Heart right ventricle (tissue), 16 donors: Measurements from ENCODE around the gene SLC4A7. TPM values are rescaled to one million over a fixed set of nuclear protein-coding genes. Genes with fewer than 3 reads are reported as not detected.

Experiments
- ATAC-seq, 8 donors: fragments of 200-7000 bp; cut with Tn5 transposase; one replicate each; pipeline ENCODE4 v1.9.1; 2020; ENCODE audit warnings: mild to moderate bottlenecking in 8 of 8, moderate library complexity in 8 of 8, moderate number of reproducible peaks in 1 of 8
- DNase-seq, 2 donors: peaks; one replicate each; pipeline ENCODE4 v3.0.0-alpha.2; 2020
- H3K27ac ChIP-seq, 10 donors: fragments of 200-600 bp; sonication (generic) in 2 of 10; one replicate each; pipeline versions ENCODE4 v1.5.0 to v1.8.0; 2020 to 2022; ENCODE audit warnings: mild to moderate bottlenecking in 3 of 10
- H3K27me3 ChIP-seq, 7 donors: fragments of 200-600 bp; one replicate each; pipeline ENCODE4 v1.8.0; 2021 to 2022; ENCODE audit warnings: mild to moderate bottlenecking in 2 of 7
- H3K36me3 ChIP-seq, 9 donors: fragments of 200-600 bp; sonication (generic) in 1 of 9; one replicate each; pipeline versions ENCODE4 v1.5.0 to v1.8.0; 2020 to 2022; ENCODE audit warnings: mild to moderate bottlenecking in 2 of 9
- H3K4me1 ChIP-seq, 9 donors: fragments of 200-600 bp; sonication (generic) in 1 of 9; one replicate each; pipeline versions ENCODE4 v1.5.0 to v1.8.0; 2020 to 2022; ENCODE audit warnings: mild to moderate bottlenecking in 4 of 9
- H3K4me3 ChIP-seq, 10 donors: fragments of 200-600 bp; sonication (generic) in 2 of 10; one replicate each; pipeline versions ENCODE4 v1.5.0 to v1.8.0; 2020 to 2022; ENCODE audit warnings: mild to moderate bottlenecking in 7 of 10, moderate library complexity in 2 of 10
- H3K9me3 ChIP-seq, 11 donors: fragments of 200-600 bp in 10 of 11; sonication (generic) in 2 of 11; one replicate each; pipeline versions ENCODE4 v1.5.0 to v1.8.0; 2013 to 2022; ENCODE audit warnings: mild to moderate bottlenecking in 2 of 11, control low read depth in 1 of 11, moderate library complexity in 1 of 11
- CTCF ChIP-seq, 9 donors: fragments of 200-600 bp; sonication (generic) in 2 of 9; IDR thresholded peaks; one replicate each; pipeline versions ENCODE4 v1.5.0 to v1.8.0; 2021 to 2022; ENCODE audit warnings: antibody characterized with exemption in 9 of 9, mild to moderate bottlenecking in 5 of 9, moderate library complexity in 1 of 9
- whole genome bisulfite sequencing, 2 donors: extraction: QIAGEN DNeasy Blood & Tissue Kit; methylation state at CpG; one replicate each; pipeline ENCODE4 v1.1.7; 2013; ENCODE audit warnings: inconsistent platforms in 1 of 2; 5-methylcytosine and 5-hydroxymethylcytosine counted together
- intact Hi-C, 10 donors: fragments of 100-400 bp; cut with DNase I; formaldehyde crosslinking; loops; one replicate each; pipeline versions ENCODE4 v1.11.1 to v1.14.2; 2022
- polyA plus RNA-seq, 2 donors: library from polyadenylated mRNA; stranded (reverse); fragments of 200-250 nt; gene quantifications; one replicate each; pipeline ENCODE4 v1.2.3, GENCODE V29; 2013
- total RNA-seq, 10 donors: library from RNA; stranded (reverse); fragmentation: NEBNext Ultra II Directional in 3 of 10; extraction: Animal tissue kit (Norgen Biotek cat#: 25700) in 3 of 10; gene quantifications; one replicate each; pipeline versions ENCODE4 v1.2.1 to v1.2.4, GENCODE V29; 2021 to 2023
- donor health status: Arrhythmogenic right ventricular cardiomyopathy.
- donor health status: ischemic (EF 13 %, LVEDD 7.1; RV severe dilation, severe dysfunction).
- donor health status: healthy with polysubstance abuse.
- donor health status: DM: no; HTN: yes; CAD: no.
- donor health status: DM: no; HTN: no; CAD: no.
- donor health status: ischemic (EF 25% LVEDD 6.9; RV normal size, moderate dysfunction).
- donor health status: ischemic (EF 25% LVEDD 5.7; RV mildly dilated, moderate dysfunction).
- donor health status: healthy.
- donor health status: DM: yes; HTN: yes; CAD: no.
- donor health status: Ischemic cardiomyopathy.
- donor health status: ischemic (EF 35%, LVEDD 5.7; RV mildly dilated, moderate dysfunction).
- donor health status: nonischemic (EF 11% LVEDD 7.7; RV severe dilation, severe dysfunction).
- donor health status: DM: yes; HTN: yes; CAD: no.
- donor health status: PGD.
- donor health status: ischemic (EF 29% LVEDD 5.4; RV normal size, mild dysfunction).
- donor health status: nonischemic (EF 23%, LVEDD 6.1; RV moderate dilation, normal function).

SLC4A7 gene
- total and polyA plus RNA-seq, 12 donors, result 3.0 to 18.7 (median 11.8) TPM

GRCh38 chr3:27376109-27376772 lies 107.9 kb downstream of the SLC4A7 start:
- Histone ChIP-seq H3K4me1 (no peaks in the 10 kb centered on the region), H3K27me3 (no peaks in the 10 kb centered on the region), H3K36me3 (peaks cover 0 to 67% (median 0%) of the 10 kb centered on the region in 9 donors), H3K4me3 (no peak overlapping the region), H3K9me3 (no peaks in the 10 kb centered on the region), H3K27ac (no peak overlapping the region)
- no peak for ATAC-seq
- 88 to 97% methylated on average over 6 of the region's 6 CpGs for WGBS, 2 donors
- intact Hi-C loops, result no loop called here
- no peak for DNase-seq
- no peak for TF ChIP-seq CTCF (IDR thresholded peaks at IDR 0.05)

- WGBS, 2 donors, result 2 to 3% methylated on average over 48 of the region's 48 CpGs
- peaks cover 0 to 13% (median 6%) of the 10 kb centered on the region in 9 donors for H3K4me1 ChIP-seq
- intact Hi-C loops, result loop anchor here in 1 of 10 donors (10.0 kb wide), 1 partner anchor 54 kb away; no protein-coding TSS in a partner anchor
Observed at GRCh38 chr3:27368831-27369607, 115.2 kb downstream of the SLC4A7 start, which contains the start of gene NEK10. NEK10 (minus strand) TSS chr3:27369383; CDS start chr3:27352882, 16,501 bp downstream.

GRCh38 chr3:27366062-27366591 lies 118.1 kb downstream of the SLC4A7 start:
- no peak for TF ChIP-seq CTCF (IDR thresholded peaks at IDR 0.05)
- intact Hi-C loops, result loop anchor here in 1 of 10 donors (10.0 kb wide), 1 partner anchor 51 kb away; no protein-coding TSS in a partner anchor
- ATAC-seq (no peak), DNase-seq (no peak)
- 100% methylated on average over 1 of the region's 1 CpG for WGBS, 2 donors
- Histone ChIP-seq H3K27ac (no peak overlapping the region), H3K27me3 (no peaks in the 10 kb centered on the region), H3K4me1 (peaks cover 0 to 13% (median 6%) of the 10 kb centered on the region in 9 donors), H3K4me3 (no peak overlapping the region), H3K36me3 (no peaks in the 10 kb centered on the region), H3K9me3 (no peaks in the 10 kb centered on the region)

More at GRCh38 chr3:27368831-27369607, 115.2 kb downstream of the SLC4A7 start, which contains the start of gene NEK10:
- H3K27me3 ChIP-seq, result no peaks in the 10 kb centered on the region
- DNase-seq (peak; percentile 88 to 89), ATAC-seq (peak; percentile 99 to 100 (median 100))
- peak in 1 of 9 donors; percentile 14 for TF ChIP-seq CTCF (IDR thresholded peaks at IDR 0.05)
- H3K36me3 ChIP-seq, result peaks cover 0 to 7% (median 0%) of the 10 kb centered on the region in 9 donors
- peak within 1 kb of the TSS; percentile 31 to 70 (median 60) for H3K4me3 ChIP-seq
- no peak within 1 kb of the TSS for H3K27ac ChIP-seq
- no peaks in the 10 kb centered on the region for H3K9me3 ChIP-seq
